Measurements from ENCODE around the gene HMGXB4. TPM values are rescaled to one million over a fixed set of nuclear protein-coding genes. Genes with fewer than 3 reads are reported as not detected.

HMGXB4 gene
- total RNA-seq, 1 donor from 2014 or later = 9.1 TPM

DNA sequence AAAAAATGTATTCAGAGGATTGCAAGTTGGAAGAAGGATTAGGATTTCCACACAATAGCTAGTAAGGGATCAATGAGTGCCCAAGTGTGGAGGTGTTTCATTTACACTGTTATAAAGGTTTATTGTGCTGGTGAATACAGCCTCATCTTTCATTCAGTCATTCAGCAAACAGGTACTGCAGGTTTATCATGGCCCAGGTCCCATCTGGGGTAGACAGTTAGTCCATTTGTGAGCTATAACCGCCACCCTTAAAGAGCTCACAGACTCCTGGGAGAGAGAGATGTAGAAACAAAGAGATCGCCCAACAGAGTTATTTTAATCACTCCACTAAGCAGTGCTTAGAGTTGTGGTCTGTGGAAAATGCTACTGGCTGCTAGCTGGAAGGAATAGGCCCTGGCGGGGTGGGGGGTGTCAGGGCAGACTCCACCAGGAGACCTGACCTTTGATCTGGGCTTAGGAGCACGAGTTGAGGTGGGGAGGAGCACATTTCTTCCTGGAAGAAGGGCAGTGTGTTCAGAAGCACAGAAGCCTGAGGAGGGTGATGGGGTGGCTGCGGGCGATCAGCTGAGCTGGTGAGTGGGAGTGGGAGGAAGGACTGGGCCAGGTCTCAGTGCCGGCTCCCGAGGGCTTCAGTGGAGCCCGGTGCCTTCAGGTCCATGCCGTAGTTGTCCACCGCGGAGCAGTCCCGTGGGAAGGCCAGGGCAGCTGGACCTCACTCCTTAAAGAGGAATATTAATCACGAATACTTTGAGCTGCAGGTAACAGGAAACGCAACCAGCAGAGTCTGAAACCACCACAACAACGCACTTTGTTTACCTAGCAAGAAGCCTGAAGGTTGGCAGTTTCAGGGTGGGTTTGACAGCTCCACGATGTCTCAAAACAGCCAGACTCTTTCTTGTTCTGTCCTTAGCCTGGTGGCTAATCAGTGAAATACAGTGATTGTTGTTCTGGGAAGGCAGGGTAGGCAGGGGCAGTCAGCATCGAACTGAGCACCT, 53.6 kb downstream of the HMGXB4 start:
- DNase-seq (ENCODE audit: low spot score) = no peak

DNA sequence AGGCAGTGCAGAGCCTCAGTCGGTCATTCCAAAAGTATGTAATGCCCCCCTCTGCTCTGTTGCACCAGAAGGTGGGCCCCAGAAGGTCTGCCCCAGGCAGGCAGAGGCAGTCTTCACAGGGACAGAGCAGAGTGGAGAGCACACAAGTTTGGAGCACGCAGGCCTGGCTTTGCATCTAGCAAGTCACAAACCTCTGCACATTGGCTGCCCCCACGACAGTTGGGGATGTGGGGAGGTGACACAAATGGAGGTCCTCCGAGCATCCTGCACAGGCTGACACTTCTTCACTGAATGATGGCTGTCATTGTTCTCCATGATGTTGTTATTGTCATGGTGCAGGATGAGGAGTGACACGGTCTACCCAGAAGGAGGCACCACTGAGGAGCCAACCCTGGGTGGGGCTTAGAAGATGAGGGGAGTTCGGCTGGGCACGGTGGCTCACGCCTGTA, 54.3 kb downstream of the HMGXB4 start:
- no peak for DNase-seq (ENCODE audit: low spot score)

DNA sequence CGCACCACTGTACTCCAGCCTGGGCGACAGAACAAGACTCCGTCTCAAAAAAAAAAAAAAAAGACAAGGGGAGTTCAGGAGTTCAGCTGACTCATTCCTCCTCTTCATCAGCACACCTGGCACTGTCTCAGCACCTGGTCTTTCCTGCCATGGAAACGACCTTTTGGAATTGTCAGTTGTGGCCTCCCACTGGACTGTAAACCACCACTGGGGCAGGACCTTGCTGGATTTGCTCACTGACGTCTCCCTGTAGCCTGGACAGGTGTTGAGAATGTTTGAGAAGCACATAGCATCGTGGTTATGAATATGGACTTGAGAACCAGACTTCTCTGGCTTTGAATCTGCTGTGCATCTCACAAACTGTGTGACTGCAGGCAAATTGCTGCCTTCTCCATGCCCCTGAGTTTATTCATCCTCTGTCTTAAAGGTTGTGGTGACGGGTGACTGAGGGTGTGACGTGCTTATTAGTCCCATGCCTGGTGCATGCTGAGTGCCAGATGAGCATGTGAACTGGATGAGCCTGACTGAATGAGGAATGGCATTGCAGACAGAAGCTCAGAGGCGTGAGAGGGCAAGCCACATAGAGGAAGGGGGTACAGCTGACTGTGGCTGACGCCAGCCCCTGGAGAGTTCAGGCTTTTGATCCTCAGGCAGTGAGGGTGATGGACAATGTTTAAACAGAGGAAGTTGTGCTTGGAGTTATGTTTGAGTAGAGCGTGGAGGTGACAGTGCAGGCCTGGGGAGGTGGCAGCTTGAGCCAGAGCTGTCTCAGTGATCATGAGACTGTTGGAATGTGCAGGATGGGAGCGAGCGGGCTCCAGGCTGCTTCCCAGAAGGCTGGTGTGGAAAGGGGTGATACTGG, 55.1 kb downstream of the HMGXB4 start:
- DNase-seq (ENCODE audit: low spot score) = no peak

DNA sequence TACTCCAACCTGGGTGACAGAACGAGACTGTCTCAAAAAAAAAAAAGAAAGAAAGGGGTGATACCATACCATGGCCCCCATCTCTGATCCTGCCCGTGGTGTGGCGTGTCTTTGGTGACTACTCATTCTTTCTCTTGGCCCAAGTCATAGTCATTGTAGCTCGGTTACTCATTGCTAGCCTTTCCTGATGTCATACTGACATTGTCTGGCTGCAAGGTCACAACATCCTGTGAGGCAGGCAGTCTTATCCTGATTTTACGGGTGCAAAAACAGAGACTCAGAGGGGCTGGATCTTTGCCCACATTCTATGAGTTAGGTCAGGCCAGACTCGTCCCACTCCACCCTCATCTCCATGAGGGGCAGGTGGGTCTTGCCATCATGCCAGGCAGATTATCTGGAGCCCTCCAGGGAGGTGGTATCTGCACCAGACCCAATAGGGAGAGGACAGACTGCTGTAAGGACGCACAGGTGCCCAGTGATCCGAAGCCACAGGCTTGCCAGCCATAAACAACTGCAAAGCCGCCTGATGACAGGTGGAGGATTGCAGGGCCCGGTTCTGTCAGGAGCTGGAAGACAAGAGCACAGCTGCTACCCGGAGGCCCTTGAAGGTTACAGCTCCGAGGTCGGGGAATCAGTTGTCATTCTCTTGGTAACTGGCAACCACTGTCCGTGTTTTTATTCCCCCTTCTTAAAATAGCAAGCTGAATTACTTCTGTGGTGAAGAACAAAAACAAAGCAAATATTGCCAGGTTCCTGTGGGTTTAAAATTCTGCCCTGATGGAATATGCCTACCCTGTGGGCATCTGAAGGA, 56.2 kb downstream of the HMGXB4 start:
- DNase-seq (ENCODE audit: low spot score) = no peak

DNA sequence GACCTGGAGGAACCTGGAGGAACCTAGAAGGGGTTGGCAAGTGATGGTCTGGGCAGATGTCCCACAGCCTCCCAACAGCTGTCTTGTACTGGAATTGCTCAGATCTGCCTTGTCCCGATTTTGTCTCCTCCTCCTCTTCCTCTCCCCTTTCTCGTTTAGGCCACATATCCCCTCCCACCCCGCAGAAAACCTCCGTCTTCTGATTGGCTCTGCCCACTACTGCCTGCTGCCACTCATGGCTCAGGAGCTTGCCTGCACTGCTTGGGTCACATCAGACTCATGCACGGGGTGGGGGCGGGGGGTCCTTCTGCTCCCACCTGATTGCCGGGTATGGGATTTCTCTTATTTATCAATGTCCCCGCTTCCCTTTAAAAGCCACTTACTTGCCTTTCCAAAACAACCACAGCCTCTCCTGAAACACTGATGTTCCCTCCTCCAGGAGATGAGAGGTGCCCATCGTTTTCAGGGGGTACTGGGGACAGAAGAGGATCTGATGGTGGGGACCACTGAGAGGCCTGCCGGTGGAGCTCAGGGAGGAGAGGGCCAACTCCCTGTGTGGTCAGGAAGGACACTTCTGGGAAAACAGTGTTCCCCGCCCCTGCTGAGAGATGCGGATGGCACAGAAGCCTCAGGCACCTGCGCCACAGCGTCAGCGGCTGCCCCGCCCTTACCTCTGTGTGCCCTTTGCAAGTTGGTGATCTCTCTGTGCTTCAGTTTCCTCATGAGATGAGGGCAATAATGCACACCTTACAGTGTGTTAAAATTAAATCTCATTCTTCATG, 57.1 kb downstream of the HMGXB4 start:
- DNase-seq (ENCODE audit: low spot score) = no peak

DNA sequence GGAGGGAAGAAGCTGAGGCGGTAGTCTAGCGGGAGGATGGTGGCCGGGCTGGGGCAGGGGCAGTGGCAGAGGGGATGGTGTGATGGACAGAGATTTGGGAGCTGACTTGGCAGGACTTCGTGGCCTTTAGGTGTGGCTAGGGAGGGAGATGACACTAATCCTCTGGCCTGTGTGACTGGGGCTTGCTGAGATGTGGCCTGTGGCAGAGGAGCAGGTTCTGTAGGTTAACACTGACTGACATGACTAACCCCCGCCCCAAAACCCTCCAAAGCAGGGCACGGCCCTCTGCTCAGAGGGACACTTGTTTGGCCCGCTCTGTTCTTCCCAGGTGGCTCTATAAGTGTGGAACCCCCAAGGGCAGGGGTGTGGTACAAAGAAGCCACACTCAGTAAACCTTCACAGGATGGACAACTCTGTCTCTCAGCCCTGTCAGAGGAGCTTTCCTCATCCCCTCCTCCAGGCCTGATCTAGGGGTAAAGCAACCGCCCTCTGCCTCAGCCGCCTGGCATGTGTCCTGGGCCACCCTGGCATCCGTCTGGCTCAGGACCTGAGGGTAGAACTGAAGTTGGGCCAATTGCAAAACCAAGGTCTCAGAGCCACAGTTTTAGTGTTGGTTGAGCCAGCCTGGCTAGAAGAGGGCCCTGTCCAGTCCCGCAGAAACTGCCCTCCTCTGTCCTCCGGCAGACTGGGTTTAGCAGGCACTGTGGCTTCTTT, 58.0 kb downstream of the HMGXB4 start:
- DNase-seq (ENCODE audit: low spot score) = no peak

DNA sequence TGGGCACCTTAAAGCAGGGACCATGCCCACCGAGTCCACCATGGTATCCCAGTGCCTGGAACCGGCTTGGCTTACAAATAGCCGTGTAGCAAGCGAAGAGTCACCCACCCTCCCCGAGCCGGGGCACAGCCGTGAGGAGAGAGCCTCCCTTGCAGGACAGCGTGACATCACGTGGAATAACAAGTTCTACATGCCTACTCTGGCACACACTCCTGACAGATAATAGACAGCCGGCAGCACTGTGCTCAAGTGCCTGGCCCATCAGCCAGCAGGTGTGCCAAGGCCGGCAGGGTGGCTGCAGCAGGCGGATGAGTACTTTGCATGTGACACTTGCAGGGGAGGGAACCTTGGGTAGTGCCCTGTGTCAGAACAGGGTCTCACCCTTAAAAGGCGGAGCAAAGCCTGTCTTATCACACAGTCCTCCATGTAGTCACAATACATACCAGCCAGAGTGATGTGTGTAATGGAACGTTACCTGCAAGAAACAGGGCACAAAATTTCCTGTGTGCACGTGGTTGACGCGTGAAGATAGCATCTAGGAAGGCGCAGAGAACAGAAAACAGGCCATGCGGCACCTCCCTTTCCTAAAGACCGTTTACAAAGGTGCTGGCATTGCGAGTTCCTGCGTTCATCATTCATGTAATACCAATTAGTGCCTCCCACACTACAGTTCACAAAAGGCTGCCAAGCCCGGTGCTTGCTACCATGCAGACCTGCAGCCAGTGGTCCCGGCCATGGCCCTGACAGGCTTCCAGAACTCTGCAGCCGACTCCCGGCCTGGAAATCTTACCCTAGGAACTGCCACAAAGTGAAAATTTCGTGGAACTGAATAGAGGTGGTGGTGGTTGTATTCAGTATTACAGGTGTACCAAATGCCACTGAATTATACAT, 58.8 kb downstream of the HMGXB4 start:
- DNase-seq (ENCODE audit: low spot score) = peak; percentile 18

DNA sequence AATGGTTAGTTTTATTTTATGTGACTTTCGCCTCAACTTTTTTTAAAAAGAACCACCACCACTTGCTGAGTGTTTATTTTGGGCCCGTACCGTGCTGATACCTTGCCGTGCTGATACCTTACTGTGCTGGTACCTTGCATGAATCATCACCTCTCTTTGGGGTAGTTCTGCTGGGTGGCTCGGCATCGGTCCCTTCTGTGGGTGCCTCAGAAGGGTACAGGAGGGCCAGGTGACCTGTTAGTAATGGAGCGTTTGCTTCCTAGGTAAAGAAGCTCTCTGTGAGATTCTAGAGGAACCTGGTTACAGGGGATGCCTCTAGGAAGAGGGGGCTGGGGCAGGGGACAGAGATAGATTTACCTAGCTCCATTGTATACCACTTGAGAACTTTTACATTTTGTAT, 59.5 kb downstream of the HMGXB4 start:
- DNase-seq (ENCODE audit: low spot score) = no peak

DNA sequence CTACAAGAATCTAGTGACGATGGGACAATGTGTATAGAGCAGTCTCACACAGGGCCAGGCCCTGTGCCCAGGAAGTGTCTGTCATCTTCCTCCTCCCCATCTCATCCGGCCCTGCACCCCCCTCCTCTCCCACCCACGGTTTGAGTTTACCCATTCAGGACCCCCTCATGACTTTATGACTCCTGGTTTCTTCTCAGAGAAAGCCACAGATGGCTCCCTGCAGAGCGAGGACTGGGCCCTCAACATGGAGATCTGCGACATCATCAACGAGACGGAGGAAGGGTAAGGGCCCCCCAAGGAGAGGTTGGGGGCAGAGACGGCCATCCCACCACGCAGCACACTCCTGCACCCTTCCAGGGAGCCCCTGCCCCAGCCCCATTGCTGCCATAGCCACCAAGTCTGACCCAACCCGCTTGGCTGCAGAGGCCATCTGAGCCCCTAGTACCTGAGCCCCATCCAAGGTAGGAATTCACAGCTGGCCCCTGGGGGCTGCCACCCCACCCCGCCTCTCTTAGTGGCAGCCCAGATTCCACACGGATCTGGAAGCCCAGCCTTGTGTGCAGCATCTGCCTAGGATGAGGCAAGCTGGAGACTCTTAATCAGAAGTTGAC, 60.5 kb downstream of the HMGXB4 start:
- no peak for DNase-seq (ENCODE audit: low spot score)

DNA sequence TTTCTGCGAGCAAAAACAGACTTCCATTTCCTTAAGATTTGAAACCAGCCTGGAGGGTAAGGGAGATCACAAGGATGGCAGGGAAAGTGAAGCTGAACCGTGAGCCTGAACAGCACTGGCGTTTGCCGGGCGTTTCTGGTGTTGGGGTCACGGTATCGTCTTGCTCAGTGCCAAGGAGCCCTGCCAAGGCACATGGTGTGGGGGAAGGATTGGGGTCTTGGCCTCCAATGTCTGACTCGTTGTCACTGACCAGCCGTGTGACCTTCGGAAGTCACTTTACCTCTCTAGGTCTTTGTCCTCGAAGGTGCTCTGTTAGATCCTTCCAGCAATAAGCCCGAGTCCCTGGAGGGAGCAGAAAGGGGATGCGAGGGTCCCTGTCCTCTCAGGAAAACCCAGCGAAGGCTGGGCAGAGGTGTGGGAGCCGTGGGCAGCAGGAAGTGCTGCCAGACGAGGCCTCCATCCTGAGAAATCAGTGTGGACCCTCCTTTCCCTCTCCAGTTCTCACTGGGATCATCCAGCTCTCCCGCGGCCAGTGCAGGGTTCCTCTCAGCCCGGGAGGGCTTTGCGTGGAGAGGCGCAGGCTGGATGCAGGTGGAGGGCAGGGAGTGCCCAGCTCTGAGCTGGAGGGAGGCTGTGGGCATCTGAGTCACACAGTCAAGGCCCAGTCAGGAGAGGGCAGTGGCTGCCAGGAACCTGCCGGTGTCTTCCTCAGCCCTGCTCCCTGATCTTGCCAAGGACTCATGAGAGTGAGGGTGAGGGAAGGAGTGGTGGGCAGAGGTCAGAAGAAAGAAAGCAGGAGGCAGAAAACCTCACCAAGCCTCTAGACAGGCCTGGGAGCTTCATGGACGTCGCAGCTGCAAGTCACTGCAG, 61.3 kb downstream of the HMGXB4 start:
- DNase-seq (ENCODE audit: low spot score) = no peak

DNA sequence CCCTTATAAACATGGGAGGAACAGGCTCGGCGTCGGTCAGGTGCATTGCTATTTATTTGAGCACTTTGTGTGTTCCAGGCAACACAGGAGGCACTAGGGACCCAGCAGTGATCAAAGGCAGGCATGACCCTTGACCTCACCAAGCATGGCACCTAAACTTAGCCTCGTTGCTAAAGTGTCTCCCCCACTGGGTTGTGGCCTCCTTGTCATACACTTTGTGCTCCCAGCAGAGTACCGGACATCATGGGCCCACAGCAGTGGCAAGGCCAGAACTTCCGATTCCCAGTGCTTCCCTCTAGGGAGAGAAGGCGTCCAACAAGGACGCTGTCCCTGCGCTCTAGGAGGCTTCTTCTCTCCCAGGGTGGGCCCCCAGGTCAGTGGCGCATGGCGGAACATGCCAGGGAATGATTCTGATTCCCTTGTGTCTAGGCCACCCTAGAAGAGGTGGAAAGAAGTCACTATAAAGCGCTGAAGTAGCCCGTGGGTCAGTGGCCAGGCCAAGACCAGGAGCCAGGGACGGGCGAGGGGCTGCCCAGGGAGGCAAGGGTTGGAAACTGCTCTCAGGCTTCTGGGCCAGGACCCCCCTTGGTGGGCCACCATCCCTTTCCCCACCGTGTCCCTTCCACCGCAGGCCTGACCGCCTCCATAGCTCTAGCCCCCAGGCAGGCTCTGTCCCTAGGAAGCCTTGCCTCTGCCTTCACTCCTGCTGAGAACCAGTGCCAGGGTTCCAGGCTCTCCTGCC, 62.1 kb downstream of the HMGXB4 start:
- no peak for DNase-seq (ENCODE audit: low spot score)

DNA sequence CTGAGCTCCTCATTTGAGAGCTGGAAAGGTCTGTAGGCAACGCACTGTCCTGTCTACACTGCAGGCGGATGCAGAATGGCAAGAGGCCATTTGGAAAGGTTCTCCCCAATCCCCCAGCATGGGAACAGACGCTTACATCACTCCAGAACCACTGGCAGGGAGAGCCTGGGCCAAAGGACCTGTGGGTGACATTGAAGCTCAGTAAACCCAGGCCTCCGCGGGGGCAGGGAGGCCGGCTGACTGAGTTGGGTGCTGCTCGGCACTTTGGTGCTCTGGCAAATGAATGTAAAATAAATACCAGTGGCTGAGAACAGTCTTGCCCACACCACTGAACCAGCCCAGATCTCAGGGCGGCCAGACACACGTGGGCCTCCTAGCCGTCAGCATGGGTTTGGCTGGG, 64.8 kb downstream of the HMGXB4 start:
- DNase-seq (ENCODE audit: low spot score) = no peak

DNA sequence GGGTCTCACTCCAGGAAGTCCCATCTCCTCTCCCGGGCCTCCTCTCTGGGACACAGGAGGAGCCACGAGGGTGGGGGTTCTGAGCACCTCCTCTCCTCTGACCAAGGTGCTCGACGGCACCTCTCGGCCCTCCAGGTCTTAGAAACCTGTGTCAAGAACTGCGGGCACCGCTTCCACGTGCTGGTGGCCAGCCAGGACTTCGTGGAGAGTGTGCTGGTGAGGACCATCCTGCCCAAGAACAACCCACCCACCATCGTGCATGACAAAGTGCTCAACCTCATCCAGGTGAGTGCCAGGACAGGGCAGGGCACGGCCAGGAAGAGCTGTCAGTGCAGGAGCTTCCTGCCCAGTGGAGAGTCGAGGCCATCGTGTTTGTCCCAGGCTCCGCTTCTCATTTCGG, 65.6 kb downstream of the HMGXB4 start:
- DNase-seq (ENCODE audit: low spot score) = no peak

DNA sequence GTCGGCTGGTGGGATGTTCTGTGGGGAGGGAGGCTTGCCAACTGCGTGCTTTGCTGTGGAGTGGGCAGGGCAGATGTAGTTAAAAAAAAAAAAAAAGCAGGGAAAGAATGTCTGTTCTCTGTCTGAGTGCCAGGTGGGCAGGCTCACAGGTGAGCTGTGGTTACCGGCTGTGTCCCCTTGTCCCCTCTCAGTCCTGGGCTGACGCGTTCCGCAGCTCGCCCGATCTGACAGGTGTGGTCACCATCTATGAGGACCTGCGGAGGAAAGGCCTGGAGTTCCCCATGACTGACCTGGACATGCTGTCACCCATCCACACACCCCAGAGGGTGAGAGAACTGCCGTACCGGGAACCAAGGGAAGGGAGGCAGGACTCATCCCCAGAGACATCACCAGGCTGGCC, 66.0 kb downstream of the HMGXB4 start:
- DNase-seq (ENCODE audit: low spot score) = no peak

DNA sequence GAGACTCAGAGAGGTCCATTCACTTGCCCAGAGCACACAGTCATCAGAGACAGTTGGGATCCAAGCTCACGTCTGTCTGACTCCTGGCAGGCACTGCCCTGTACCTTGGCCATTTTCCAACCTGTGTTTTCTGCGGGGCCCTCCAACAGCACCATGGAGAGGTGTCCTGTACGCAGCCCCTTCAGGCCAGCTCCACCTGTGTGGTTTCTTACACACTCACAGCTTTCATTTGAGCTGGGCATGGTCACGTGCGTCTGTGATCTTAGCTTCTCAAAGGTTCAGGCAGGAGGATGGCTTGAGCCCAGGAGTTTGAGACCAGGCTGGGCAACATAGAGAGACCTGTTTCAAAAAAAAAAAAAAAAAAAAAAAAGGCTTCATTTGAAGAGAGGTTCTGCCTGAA, 66.8 kb downstream of the HMGXB4 start:
- no peak for DNase-seq (ENCODE audit: low spot score)

DNA sequence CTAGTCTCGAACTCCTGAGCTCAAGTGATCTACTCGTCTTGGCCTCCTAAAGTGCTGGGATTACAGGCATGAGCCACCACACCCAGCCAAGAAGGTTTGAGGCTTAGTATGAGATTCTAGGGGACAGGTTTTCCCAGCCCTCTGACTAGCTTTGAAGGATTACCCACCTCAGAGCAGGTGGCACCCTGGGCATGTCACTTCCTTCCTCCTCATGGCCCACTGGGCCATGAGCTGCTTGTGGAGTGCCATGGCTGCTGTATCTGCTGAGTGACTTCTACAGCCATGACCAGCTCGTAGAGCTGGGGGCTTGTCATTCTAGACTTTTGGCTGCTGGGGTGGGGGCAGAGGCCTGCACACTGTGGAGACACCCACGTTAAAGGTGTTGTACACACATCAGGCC, 67.5 kb downstream of the HMGXB4 start:
- no peak for DNase-seq (ENCODE audit: low spot score)

DNA sequence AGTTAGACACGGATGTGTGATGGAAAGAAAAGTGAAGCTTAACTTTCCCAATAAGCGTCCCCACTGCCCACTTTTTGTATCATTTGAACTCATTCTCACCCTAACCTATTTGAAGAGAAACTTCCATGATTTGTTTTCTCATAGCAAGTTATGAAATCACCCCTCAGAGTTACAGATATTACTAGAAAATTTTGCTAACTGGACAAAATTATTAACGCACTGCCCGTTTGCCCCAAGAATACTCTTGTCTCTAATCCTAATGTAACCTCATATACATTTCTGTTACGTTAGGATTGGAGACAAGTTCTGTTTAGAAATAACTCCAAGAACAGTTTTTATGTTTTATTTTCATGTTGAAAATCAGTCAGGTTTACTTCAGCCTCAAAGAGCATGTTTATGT, 67.9 kb downstream of the HMGXB4 start:
- DNase-seq (ENCODE audit: low spot score) = no peak
